ENCODE measurements around the gene MUC20. TPM values are rescaled to one million over a fixed set of nuclear protein-coding genes. Genes with fewer than 3 reads are reported as not detected.

The MUC20 gene
- total RNA-seq, 1 experiment from 2014 or later: 0.69 TPM

- H3K36me3 ChIP-seq (replicated peaks; ENCODE audit: control insufficient read depth, insufficient read depth, low read length): no peaks in the 10 kb centered on the region
These were observed 38.1 kb downstream of the MUC20 start for GRCh38 chr3:195758721-195759353.

GRCh38 chr3:195760345-195761122, 39.8 kb downstream of the MUC20 start:
- no peaks in the 10 kb centered on the region for H3K27me3 ChIP-seq (ENCODE audit: control insufficient read depth, insufficient read depth, low read length)

More at GRCh38 chr3:195758721-195759353, 38.1 kb downstream of the MUC20 start:
- Histone ChIP-seq H3K4me3 (ENCODE audit: insufficient read depth, low read depth, low read length) (no peak overlapping the region), H3K27me3 (ENCODE audit: control insufficient read depth, insufficient read depth, low read length) (no peaks in the 10 kb centered on the region)
- DNase-seq: no peak

GRCh38 chr3:195761123-195761566, 40.4 kb downstream of the MUC20 start:
- DNase-seq: no peak
- H3K4me3 ChIP-seq (ENCODE audit: insufficient read depth, low read depth, low read length): no peak overlapping the region
- H3K27me3 ChIP-seq (ENCODE audit: control insufficient read depth, insufficient read depth, low read length): no peaks in the 10 kb centered on the region
- no peaks in the 10 kb centered on the region for H3K36me3 ChIP-seq (replicated peaks; ENCODE audit: control insufficient read depth, insufficient read depth, low read length)

More at GRCh38 chr3:195760345-195761122, 39.8 kb downstream of the MUC20 start:
- H3K36me3 ChIP-seq (replicated peaks; ENCODE audit: control insufficient read depth, insufficient read depth, low read length): no peaks in the 10 kb centered on the region
- DNase-seq: peak; percentile 43
- H3K4me3 ChIP-seq (ENCODE audit: insufficient read depth, low read depth, low read length): no peak overlapping the region

- Histone ChIP-seq H3K36me3 (replicated peaks; ENCODE audit: control insufficient read depth, insufficient read depth, low read length) (no peaks in the 10 kb centered on the region), H3K4me3 (ENCODE audit: insufficient read depth, low read depth, low read length) (no peak overlapping the region), H3K27me3 (ENCODE audit: control insufficient read depth, insufficient read depth, low read length) (no peaks in the 10 kb centered on the region)
- DNase-seq: peak; percentile 72
These were observed 40.9 kb downstream of the MUC20 start for GRCh38 chr3:195761567-195762248.

GRCh38 chr3:195762249-195762585, 41.4 kb downstream of the MUC20 start:
- no peaks in the 10 kb centered on the region for H3K27me3 ChIP-seq (ENCODE audit: control insufficient read depth, insufficient read depth, low read length)
- DNase-seq: peak; percentile 67
- H3K36me3 ChIP-seq (replicated peaks; ENCODE audit: control insufficient read depth, insufficient read depth, low read length): no peaks in the 10 kb centered on the region
- H3K4me3 ChIP-seq (ENCODE audit: insufficient read depth, low read depth, low read length): no peak overlapping the region

GRCh38 chr3:195762611-195763010, 41.8 kb downstream of the MUC20 start:
- H3K27me3 ChIP-seq (ENCODE audit: control insufficient read depth, insufficient read depth, low read length): no peaks in the 10 kb centered on the region
- H3K36me3 ChIP-seq (replicated peaks; ENCODE audit: control insufficient read depth, insufficient read depth, low read length): no peaks in the 10 kb centered on the region
- no peak overlapping the region for H3K4me3 ChIP-seq (ENCODE audit: insufficient read depth, low read depth, low read length)
- DNase-seq: peak; percentile 73

- peak; percentile 60 for DNase-seq
- H3K27me3 ChIP-seq (ENCODE audit: control insufficient read depth, insufficient read depth, low read length): no peaks in the 10 kb centered on the region
- H3K4me3 ChIP-seq (ENCODE audit: insufficient read depth, low read depth, low read length): no peak overlapping the region
- no peaks in the 10 kb centered on the region for H3K36me3 ChIP-seq (replicated peaks; ENCODE audit: control insufficient read depth, insufficient read depth, low read length)
These were observed 42.5 kb downstream of the MUC20 start for GRCh38 chr3:195763076-195763830.

- Histone ChIP-seq H3K27me3 (ENCODE audit: control insufficient read depth, insufficient read depth, low read length) (no peaks in the 10 kb centered on the region), H3K36me3 (replicated peaks; ENCODE audit: control insufficient read depth, insufficient read depth, low read length) (no peaks in the 10 kb centered on the region; the same call in 1 of the 2 replicates), H3K4me3 (ENCODE audit: insufficient read depth, low read depth, low read length) (no peak overlapping the region)
- DNase-seq: peak; percentile 43
These were observed 43.4 kb downstream of the MUC20 start for GRCh38 chr3:195763843-195764825.

GRCh38 chr3:195764961-195765706, 44.4 kb downstream of the MUC20 start:
- Histone ChIP-seq H3K4me3 (ENCODE audit: insufficient read depth, low read depth, low read length) (no peak overlapping the region), H3K36me3 (replicated peaks; ENCODE audit: control insufficient read depth, insufficient read depth, low read length) (no peaks in the 10 kb centered on the region; the same call in 1 of the 2 replicates), H3K27me3 (ENCODE audit: control insufficient read depth, insufficient read depth, low read length) (no peaks in the 10 kb centered on the region)
- DNase-seq: peak; percentile 58

GRCh38 chr3:195766671-195767070, 45.9 kb downstream of the MUC20 start:
- Histone ChIP-seq H3K4me3 (ENCODE audit: insufficient read depth, low read depth, low read length) (no peak overlapping the region), H3K27me3 (ENCODE audit: control insufficient read depth, insufficient read depth, low read length) (no peaks in the 10 kb centered on the region), H3K36me3 (replicated peaks; ENCODE audit: control insufficient read depth, insufficient read depth, low read length) (no peaks in the 10 kb centered on the region; the same call in 1 of the 2 replicates)
- peak; percentile 24 for DNase-seq

GRCh38 chr3:195767792-195768191, 47.0 kb downstream of the MUC20 start:
- Histone ChIP-seq H3K27me3 (ENCODE audit: control insufficient read depth, insufficient read depth, low read length) (no peaks in the 10 kb centered on the region), H3K4me3 (ENCODE audit: insufficient read depth, low read depth, low read length) (no peak overlapping the region), H3K36me3 (replicated peaks; ENCODE audit: control insufficient read depth, insufficient read depth, low read length) (no peaks in the 10 kb centered on the region; the same call in 1 of the 2 replicates)
- DNase-seq: peak; percentile 34

- Histone ChIP-seq H3K4me3 (ENCODE audit: insufficient read depth, low read depth, low read length) (no peak overlapping the region), H3K27me3 (ENCODE audit: control insufficient read depth, insufficient read depth, low read length) (no peaks in the 10 kb centered on the region), H3K36me3 (replicated peaks; ENCODE audit: control insufficient read depth, insufficient read depth, low read length) (no peaks in the 10 kb centered on the region; the same call in 1 of the 2 replicates)
- peak; percentile 29 for DNase-seq
These were observed 47.6 kb downstream of the MUC20 start for GRCh38 chr3:195768414-195768813.

- peak; percentile 52 for DNase-seq
- Histone ChIP-seq H3K4me3 (ENCODE audit: insufficient read depth, low read depth, low read length) (no peak overlapping the region), H3K36me3 (replicated peaks; ENCODE audit: control insufficient read depth, insufficient read depth, low read length) (no peaks in the 10 kb centered on the region; the same call in 1 of the 2 replicates), H3K27me3 (ENCODE audit: control insufficient read depth, insufficient read depth, low read length) (no peaks in the 10 kb centered on the region)
These were observed 48.1 kb downstream of the MUC20 start for GRCh38 chr3:195768831-195769303.

Measured in H7 (cell line).